Esophagus muscularis mucosa (tissue), 4 donors: ENCODE results near the gene GBA2.

Experiments used
- EP300 ChIP-seq: sonication (generic); formaldehyde crosslinking; IDR thresholded peaks from one replicate; pipeline ENCODE4 v1.6.1; 2017; ENCODE audit warnings: antibody characterized with exemption
- POLR2AphosphoS5 ChIP-seq, 2 donors: sonication (generic); formaldehyde crosslinking; IDR thresholded peaks; one replicate each; pipeline ENCODE4 v1.6.1; 2017; ENCODE audit warnings: antibody characterized with exemption in 2 of 2
- TF ChIP-seq, protein P1 (sequence below), 3 experiments: fragments of 200-600 bp in 2 of 3; fragments of 450-650 bp in 1 of 3; sonication (generic) in 2 of 3; IDR thresholded peaks; one replicate each; pipeline ENCODE4 v1.5.1; 2017 to 2019; ENCODE audit warnings: antibody characterized with exemption in 3 of 3, mild to moderate bottlenecking in 2 of 3, moderate library complexity in 1 of 3

DNA sequence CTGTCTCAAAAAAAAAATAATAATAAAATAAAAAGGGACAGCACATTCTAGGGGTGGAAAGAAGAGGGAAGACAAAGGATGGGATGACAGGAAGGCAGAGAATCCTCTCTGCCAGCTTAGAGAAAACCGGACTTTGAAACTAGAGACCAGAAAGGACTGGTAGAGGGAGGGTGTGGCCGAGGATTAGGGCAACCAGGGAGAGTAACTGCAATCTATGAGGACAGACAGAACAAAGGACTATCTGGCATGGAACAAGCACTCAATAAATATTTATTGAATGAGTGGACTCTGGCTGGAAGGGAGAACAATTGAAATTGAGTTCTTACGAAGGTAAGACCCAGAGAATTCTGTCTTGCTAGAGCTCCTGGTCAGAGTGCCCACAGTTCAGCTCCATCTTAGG lies 2.4 kb downstream of the GBA2 start:
- no peak for TF ChIP-seq POLR2AphosphoS5 (IDR thresholded peaks at IDR 0.05)
- TF ChIP-seq EP300: no peak
- TF ChIP-seq, protein P1, sequence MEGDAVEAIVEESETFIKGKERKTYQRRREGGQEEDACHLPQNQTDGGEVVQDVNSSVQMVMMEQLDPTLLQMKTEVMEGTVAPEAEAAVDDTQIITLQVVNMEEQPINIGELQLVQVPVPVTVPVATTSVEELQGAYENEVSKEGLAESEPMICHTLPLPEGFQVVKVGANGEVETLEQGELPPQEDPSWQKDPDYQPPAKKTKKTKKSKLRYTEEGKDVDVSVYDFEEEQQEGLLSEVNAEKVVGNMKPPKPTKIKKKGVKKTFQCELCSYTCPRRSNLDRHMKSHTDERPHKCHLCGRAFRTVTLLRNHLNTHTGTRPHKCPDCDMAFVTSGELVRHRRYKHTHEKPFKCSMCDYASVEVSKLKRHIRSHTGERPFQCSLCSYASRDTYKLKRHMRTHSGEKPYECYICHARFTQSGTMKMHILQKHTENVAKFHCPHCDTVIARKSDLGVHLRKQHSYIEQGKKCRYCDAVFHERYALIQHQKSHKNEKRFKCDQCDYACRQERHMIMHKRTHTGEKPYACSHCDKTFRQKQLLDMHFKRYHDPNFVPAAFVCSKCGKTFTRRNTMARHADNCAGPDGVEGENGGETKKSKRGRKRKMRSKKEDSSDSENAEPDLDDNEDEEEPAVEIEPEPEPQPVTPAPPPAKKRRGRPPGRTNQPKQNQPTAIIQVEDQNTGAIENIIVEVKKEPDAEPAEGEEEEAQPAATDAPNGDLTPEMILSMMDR (IDR thresholded peaks at IDR 0.05): no peak
